IMR-90 (cell line): ENCODE data around the gene CCNA2. TPM values are rescaled to one million over a fixed set of nuclear protein-coding genes. Genes with fewer than 3 reads are reported as not detected.

ENCODE experiments used
- ATAC-seq: fragments of 200-7000 bp; cut with Tn5 transposase; 2 replicates; pipeline ENCODE4 v1.9.1; 2020; ENCODE audit warnings: low read depth, mild to moderate bottlenecking, moderate library complexity
- BruUV-seq: library from RNA; stranded (reverse); fragments of 400-500 nt; replicated peaks from 2 replicates; lab custom pipeline; 2021; lab: Mats Ljungman, UMichigan
- CTCF ChIA-PET: fragments of 300-600 bp; formaldehyde crosslinking; extraction: SDS; loops from one replicate; lab custom pipeline; 2021; ENCODE audit warnings: antibody characterized with exemption; lab: Yijun Ruan, JAX
- POLR2A ChIA-PET: fragments of 300-600 bp; sonication (Branson Sonifier 250); formaldehyde crosslinking; loops from one replicate; lab custom pipeline; 2022; ENCODE audit warnings: antibody characterized with exemption; ENCODE audit not compliant: unreplicated experiment; lab: Charles Lee
- DNase-seq: peaks from one replicate; pipeline ENCODE4 v3.0.0; 2013
- H2AFZ ChIP-seq: replicated peaks from 2 replicates; pipeline ENCODE3; 2013; ENCODE audit warnings: low read length, mild to moderate bottlenecking; ENCODE audit not compliant: poor library complexity
- H2AK5ac ChIP-seq: 2 replicates; pipeline ENCODE4 v1.6.1; 2013; ENCODE audit warnings: low read depth, low read length, inconsistent platforms
- H2AK9ac ChIP-seq: replicated peaks from 2 replicates; pipeline ENCODE3; 2013; ENCODE audit warnings: mild to moderate bottlenecking, low read depth, low read length, moderate library complexity; ENCODE audit not compliant: poor library complexity
- H2BK120ac ChIP-seq: 2 replicates; pipeline ENCODE4 v1.6.1; 2013; ENCODE audit warnings: low read depth, low read length, inconsistent platforms
- H2BK15ac ChIP-seq: 3 replicates; pipeline ENCODE4 v1.6.1; 2013; ENCODE audit warnings: low read depth, low read length, inconsistent platforms
- H2BK20ac ChIP-seq: 2 replicates; pipeline ENCODE4 v1.6.1; 2013; ENCODE audit warnings: low read depth, mild to moderate bottlenecking, inconsistent platforms, low read length, moderate library complexity
- H2BK5ac ChIP-seq: 2 replicates; pipeline ENCODE4 v1.6.1; 2013; ENCODE audit warnings: mild to moderate bottlenecking, low read depth, low read length, inconsistent platforms; ENCODE audit not compliant: poor library complexity, severe bottlenecking
- H3K14ac ChIP-seq: replicated peaks from 2 replicates; pipeline ENCODE4 v1.6.1; 2013; ENCODE audit warnings: low read depth, low read length, inconsistent platforms
- H3K18ac ChIP-seq: 2 replicates; pipeline ENCODE4 v1.6.1; 2013; ENCODE audit warnings: low read depth, low read length, control low read depth
- H3K23ac ChIP-seq: 2 replicates; pipeline ENCODE4 v1.6.1; 2013; ENCODE audit warnings: low read depth, low read length, inconsistent platforms
- H3K27ac ChIP-seq: 2 replicates; pipeline ENCODE4 v1.5.1; 2013; ENCODE audit warnings: mild to moderate bottlenecking, control low read depth, low read length; ENCODE audit not compliant: insufficient read depth
- H3K27me3 ChIP-seq: 2 replicates; pipeline ENCODE4 v1.6.1; 2013; ENCODE audit warnings: low read length; ENCODE audit not compliant: control insufficient read depth, insufficient read depth
- H3K36me3 ChIP-seq: 2 replicates; pipeline ENCODE4 v1.6.1; 2013; ENCODE audit warnings: low read length, mixed read lengths; ENCODE audit not compliant: control insufficient read depth, insufficient read depth
- H3K4ac ChIP-seq: 2 replicates; pipeline ENCODE4 v1.6.1; 2013; ENCODE audit warnings: low read depth, low read length, inconsistent platforms
- H3K4me1 ChIP-seq: 2 replicates; pipeline ENCODE4 v1.6.1; 2013; ENCODE audit warnings: low read length, mixed read lengths; ENCODE audit not compliant: control insufficient read depth, insufficient read depth
- H3K4me2 ChIP-seq: 2 replicates; pipeline ENCODE4 v1.6.1; 2013; ENCODE audit warnings: low read depth, mild to moderate bottlenecking, control low read depth, low read length, moderate library complexity
- H3K4me3 ChIP-seq: 2 replicates; pipeline ENCODE4 v1.5.1; 2013; ENCODE audit warnings: low read depth, mild to moderate bottlenecking, control low read depth, low read length, moderate library complexity; ENCODE audit not compliant: insufficient read depth
- H3K56ac ChIP-seq: 2 replicates; pipeline ENCODE4 v1.6.1; 2013; ENCODE audit warnings: low read length, inconsistent platforms; ENCODE audit not compliant: insufficient read depth; ENCODE audit errors: extremely low read depth
- H3K79me1 ChIP-seq, 2 experiments: 2 replicates each; pipeline ENCODE4 v1.6.1; 2013; ENCODE audit warnings: low read length in 2 of 2, inconsistent platforms in 1 of 2, low read depth in 1 of 2
- H3K9ac ChIP-seq: 2 replicates; pipeline ENCODE4 v1.6.1; 2013; ENCODE audit warnings: low read depth, low read length, control low read depth
- H3K9me1 ChIP-seq: 2 replicates; pipeline ENCODE4 v1.6.1; 2013; ENCODE audit warnings: low read length, inconsistent platforms; ENCODE audit not compliant: insufficient read depth
- H3K9me3 ChIP-seq: 2 replicates; pipeline ENCODE4 v1.6.1; 2013; ENCODE audit warnings: low read length; ENCODE audit not compliant: control insufficient read depth, insufficient read depth
- H4K20me1 ChIP-seq: 2 replicates; pipeline ENCODE4 v1.6.1; 2013; ENCODE audit warnings: low read length, inconsistent platforms; ENCODE audit not compliant: insufficient read depth
- H4K5ac ChIP-seq: 2 replicates; pipeline ENCODE4 v1.6.1; 2013; ENCODE audit warnings: mild to moderate bottlenecking, low read depth, low read length, control low read depth
- H4K8ac ChIP-seq, 2 experiments: 2 replicates each; pipeline ENCODE4 v1.6.1; 2013; ENCODE audit warnings: low read depth in 2 of 2, low read length in 2 of 2, control low read depth in 1 of 2, inconsistent platforms in 1 of 2
- H4K91ac ChIP-seq: 2 replicates; pipeline ENCODE4 v1.6.1; 2013; ENCODE audit warnings: low read depth, low read length, inconsistent platforms; ENCODE audit not compliant: insufficient read depth
- BHLHE40 ChIP-seq: fragments of 150-350 bp; IDR thresholded peaks from 2 replicates; pipeline ENCODE4 v1.6.1; 2016; ENCODE audit warnings: mild to moderate bottlenecking, low read depth, low read length
- POLR2A ChIP-seq: IDR thresholded peaks from 2 replicates; pipeline ENCODE4 v1.6.1; 2012; ENCODE audit warnings: mild to moderate bottlenecking, low read depth, low read length
- USF2 ChIP-seq: fragments of 150-350 bp; IDR thresholded peaks from 2 replicates; pipeline ENCODE4 v1.6.1; 2017; ENCODE audit warnings: mild to moderate bottlenecking, antibody characterized with exemption, low read length, low read depth
- dilution Hi-C: fragments of 300-500 bp; cut with HindIII; formaldehyde crosslinking; loops from one replicate; pipeline ENCODE4 v1.14.3; 2018; ENCODE audit warnings: low sequenced_read_pairs; ENCODE audit not compliant: unreplicated experiment
- in situ Hi-C: fragments of 300-500 bp; cut with MboI; formaldehyde crosslinking; loops from 3 replicates; pipeline ENCODE4 v1.14.3; 2019; ENCODE audit warnings: low sequenced_read_pairs, inconsistent platforms, mixed read lengths
- intact Hi-C: fragments of 100-400 bp; cut with micrococcal nuclease; formaldehyde crosslinking; loops from 2 replicates; pipeline ENCODE4 v1.10.0; 2022
- polyA plus RNA-seq, 3 experiments: library from polyadenylated mRNA; depleted of rRNA; stranded (reverse); fragments of >200 nt; gene quantifications; 2 replicates each; pipeline ENCODE4 v1.2.3, GENCODE V29; 2012; ENCODE audit warnings: low replicate concordance in 1 of 3
- total RNA-seq: library from RNA; depleted of rRNA; stranded (reverse); fragments of >200 nt; gene quantifications from 2 replicates; pipeline ENCODE4 v1.2.3, GENCODE V29; 2012

Gene CCNA2
- total and polyA plus RNA-seq, 2 of the 4 experiments (the other 2 are of a cell fraction) = 22.8 to 54.3 TPM

DNA sequence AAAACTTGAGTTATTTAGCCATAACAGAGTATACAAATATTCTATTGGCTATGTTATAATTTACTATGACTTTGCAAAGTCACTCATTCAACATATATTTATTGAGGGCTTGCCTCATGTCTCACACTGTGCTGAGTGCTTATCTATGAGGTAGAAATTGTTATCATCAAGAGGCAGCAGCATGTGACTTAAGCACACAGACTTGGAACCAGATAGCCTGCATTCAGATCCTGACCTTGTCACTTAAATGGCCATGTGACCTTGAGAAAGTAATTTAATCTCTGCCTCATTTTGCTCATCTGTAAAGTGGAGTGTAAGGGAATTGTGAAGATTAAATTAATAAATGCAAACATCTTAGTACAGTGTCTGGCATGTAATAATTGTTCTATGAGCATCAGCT lies 32.7 kb downstream of the CCNA2 start:
- Histone ChIP-seq H3K18ac (peak overlapping the region; percentile 97; the same call in 1 of the 2 replicates), H2BK120ac (peak overlapping the region; percentile 87), H2AFZ (no peak overlapping the region), H3K4me3 (no peak overlapping the region), H3K27ac (peak overlapping the region; percentile 22; the same call in 1 of the 2 replicates), H2BK20ac (peak overlapping the region; percentile 73), H3K56ac (no peak overlapping the region; the same call in 1 of the 2 replicates), H3K9me3 (no peaks in the 10 kb centered on the region), H3K9ac (no peak overlapping the region), H4K91ac (peak overlapping the region; percentile 84), H4K5ac (peak overlapping the region; percentile 89; the same call in 1 of the 2 replicates), H2AK5ac (peak overlapping the region; percentile 96; the same call in 1 of the 2 replicates), H3K27me3 (no peaks in the 10 kb centered on the region), H4K20me1 (no peaks in the 10 kb centered on the region), H3K4me2 (peak overlapping the region; percentile 38; the same call in 1 of the 2 replicates), H3K4ac (peak overlapping the region; percentile 71), H2BK15ac (peak overlapping the region; percentile 78; the same call in 1 of the 3 replicates), H4K8ac (peak overlapping the region; percentile 42 to 51; a peak in 3 of 4 replicates), H2BK5ac (peak overlapping the region; percentile 98), H3K36me3 (no peaks in the 10 kb centered on the region), H3K14ac (peak overlapping the region; percentile 44), H2AK9ac (no peak overlapping the region), H3K79me1 (peaks cover 0 to 14% of the 10 kb centered on the region in 2 experiments; a peak in 1 of 4 replicates), H3K23ac (peak overlapping the region; percentile 42; the same call in 1 of the 2 replicates), H3K4me1 (peaks cover 26% of the 10 kb centered on the region), H3K9me1 (peaks cover 9% of the 10 kb centered on the region; the same call in 1 of the 2 replicates)
- DNase-seq (peak; percentile 40), ATAC-seq (no peak)
- dilution Hi-C loops = no loop called here
- BruUV-seq = no TSS peak
- ChIA-PET CTCF (no interaction called here), POLR2A (interaction anchor here (0.6 kb wide), 1 partner anchor 13 kb away, joined by 4 read pairs; no protein-coding TSS in a partner anchor)
- no peak for TF ChIP-seq POLR2A
- peak; percentile 59 for TF ChIP-seq USF2
- peak; percentile 42; the same call in 1 of the 2 replicates for TF ChIP-seq BHLHE40
- in situ Hi-C loops = no loop called here
- intact Hi-C loops = no loop called here
